Left ventricle myocardium inferior (tissue), 1 donor: ENCODE measurements around the gene BNIP3. TPM values are rescaled to one million over a fixed set of nuclear protein-coding genes. Genes with fewer than 3 reads are reported as not detected.
A peak's percentile ranks its signal among the peaks of the same experiment; 100 is the strongest.

Experiments used
- DNase-seq: peaks from one replicate; pipeline ENCODE4 v3.0.0-alpha.2; 2020
- H3K27ac ChIP-seq: fragments of 200-600 bp; replicated peaks from 2 replicates; pipeline ENCODE4 v1.8.0; 2021
- H3K27me3 ChIP-seq: fragments of 200-600 bp; 2 replicates; pipeline ENCODE4 v1.8.0; 2021; ENCODE audit warnings: low read depth
- H3K36me3 ChIP-seq: fragments of 200-600 bp; 2 replicates; pipeline ENCODE4 v1.8.0; 2021
- H3K4me1 ChIP-seq: fragments of 200-600 bp; 2 replicates; pipeline ENCODE4 v1.8.0; 2021
- H3K4me3 ChIP-seq: fragments of 200-600 bp; 2 replicates; pipeline ENCODE4 v1.8.0; 2021; ENCODE audit warnings: mild to moderate bottlenecking, moderate library complexity
- H3K9me3 ChIP-seq: fragments of 200-600 bp; replicated peaks from 2 replicates; pipeline ENCODE4 v1.8.0; 2021
- CTCF ChIP-seq: fragments of 200-600 bp; IDR thresholded peaks from 2 replicates; pipeline ENCODE4 v1.8.0; 2021; ENCODE audit warnings: antibody characterized with exemption, mild to moderate bottlenecking, borderline replicate concordance
- intact Hi-C: fragments of 100-400 bp; cut with micrococcal nuclease; formaldehyde crosslinking; loops from one replicate; pipeline ENCODE4 v1.11.0; 2022
- total RNA-seq: library from RNA; stranded (reverse); fragmentation: NEBNext Ultra II Directional; extraction: Animal tissue kit (Norgen Biotek cat#: 25700); gene quantifications from one replicate; pipeline ENCODE4 v1.2.1, GENCODE V29; 2021
- donor health status: DM: no; HTN: yes; CAD: no; lungs with severe emphysema.

Gene BNIP3
- total RNA-seq, 1 donor from 2014 or later = 161 TPM

- DNase-seq = peak; percentile 73
- H3K4me3 ChIP-seq = peak overlapping the region; percentile 99
- peaks cover 75% of the 10 kb centered on the region for H3K4me1 ChIP-seq
- no peaks in the 10 kb centered on the region for H3K9me3 ChIP-seq
- no peaks in the 10 kb centered on the region for H3K27me3 ChIP-seq
- no peak for TF ChIP-seq CTCF
- H3K27ac ChIP-seq = peak overlapping the region; percentile 87
- intact Hi-C loops = loop anchor here (10.0 kb wide), 1 partner anchor 85 kb away; no protein-coding TSS in a partner anchor
- no peaks in the 10 kb centered on the region for H3K36me3 ChIP-seq
These were observed 1.9 kb downstream of the BNIP3 start for GRCh38 chr10:131979821-131980270.

GRCh38 chr10:131979336-131979735, 2.4 kb downstream of the BNIP3 start:
- TF ChIP-seq CTCF = no peak
- Histone ChIP-seq H3K4me1 (peaks cover 80% of the 10 kb centered on the region), H3K4me3 (peak overlapping the region; percentile 99), H3K27me3 (no peaks in the 10 kb centered on the region), H3K27ac (peak overlapping the region; percentile 87), H3K36me3 (no peaks in the 10 kb centered on the region), H3K9me3 (no peaks in the 10 kb centered on the region)
- intact Hi-C loops = loop anchor here (10.0 kb wide), 1 partner anchor 85 kb away; no protein-coding TSS in a partner anchor
- no peak for DNase-seq

GRCh38 chr10:131978851-131979250, 2.9 kb downstream of the BNIP3 start:
- H3K27me3 ChIP-seq = no peaks in the 10 kb centered on the region
- H3K36me3 ChIP-seq = no peaks in the 10 kb centered on the region
- H3K4me1 ChIP-seq = peaks cover 85% of the 10 kb centered on the region
- DNase-seq = no peak
- peak overlapping the region; percentile 99 for H3K4me3 ChIP-seq
- no peaks in the 10 kb centered on the region for H3K9me3 ChIP-seq
- peak overlapping the region; percentile 87 for H3K27ac ChIP-seq
- intact Hi-C loops = loop anchor here (10.0 kb wide), 1 partner anchor 84 kb away; no protein-coding TSS in a partner anchor
- TF ChIP-seq CTCF = no peak

- intact Hi-C loops = loop anchor here (10.0 kb wide), 1 partner anchor 84 kb away; no protein-coding TSS in a partner anchor
- peaks cover 89% of the 10 kb centered on the region for H3K4me1 ChIP-seq
- no peak for TF ChIP-seq CTCF
These were observed 3.4 kb downstream of the BNIP3 start for GRCh38 chr10:131978366-131978765.

GRCh38 chr10:131977323-131978096, 4.2 kb downstream of the BNIP3 start:
- Histone ChIP-seq H3K36me3 (no peaks in the 10 kb centered on the region), H3K27ac (peak overlapping the region; percentile 22), H3K4me1 (peaks cover 96% of the 10 kb centered on the region), H3K9me3 (no peaks in the 10 kb centered on the region), H3K4me3 (no peak overlapping the region), H3K27me3 (no peaks in the 10 kb centered on the region)
- intact Hi-C loops = loop anchor here (10.0 kb wide), 1 partner anchor 83 kb away; no protein-coding TSS in a partner anchor
- no peak for DNase-seq
- TF ChIP-seq CTCF = no peak

More at GRCh38 chr10:131978366-131978765, 3.4 kb downstream of the BNIP3 start:
- H3K9me3 ChIP-seq = no peaks in the 10 kb centered on the region
- no peak for DNase-seq
- no peak overlapping the region for H3K4me3 ChIP-seq
- H3K27me3 ChIP-seq = no peaks in the 10 kb centered on the region
- H3K27ac ChIP-seq = peak overlapping the region; percentile 22
- H3K36me3 ChIP-seq = no peaks in the 10 kb centered on the region
